Vein endothelial cell (primary cell): ENCODE measurements around the gene IPO11. TPM values are rescaled to one million over a fixed set of nuclear protein-coding genes. Genes with fewer than 3 reads are reported as not detected.

Experiments used
- small RNA-seq: library from RNA; depleted of rRNA; stranded (forward); fragments of <200 nt; gene quantifications from one replicate; pipeline ENCODE3, GENCODE V24; 2012
- total RNA-seq: library from RNA; depleted of rRNA; stranded (reverse); fragments of >200 nt; gene quantifications from 2 replicates; pipeline ENCODE4 v1.2.3, GENCODE V29; 2012

IPO11 gene
- total RNA-seq, result 88.2 and 119 TPM in 2 replicates

GRCh38 chr5:62412549-62413329 is at the start of gene IPO11:
TSS of gene IPO11 (plus strand) at chr5:62412763. CDS start at chr5:62437280, 24,517 bp downstream.

GRCh38 chr5:62403411-62404250 is 8.9 kb upstream of the IPO11 start, which contains the start of gene DIMT1:
TSS of gene DIMT1 (minus strand) at chr5:62403905. CDS start at chr5:62403772, 133 bp downstream.

GRCh38 chr5:62578540-62578939 is 166.0 kb downstream of the IPO11 start, which contains the start of gene LRRC70:
TSS of gene LRRC70 (plus strand) at chr5:62578819. CDS start at chr5:62579439, 620 bp downstream.

Small RNA genes lying within 50 kb of the gene (small RNA-seq; reads per million reads assigned to genes)
- not detected for gene CKS1BP3
- not detected for gene RNU6-661P

Other genes starting within 250 kb of the IPO11 start
- gene KIF2A, start 106.6 kb upstream of the IPO11 start, total RNA-seq, result 85.6 and 113 TPM in 2 replicates
- 33.3 and 46.0 TPM in 2 replicates for gene DIMT1, start 8.9 kb upstream of the IPO11 start, total RNA-seq
- gene LRRC70, start 166.1 kb downstream of the IPO11 start, total RNA-seq, result 45.9 and 48.7 TPM in 2 replicates